ENCODE data around the gene VPS13C. TPM values are rescaled to one million over a fixed set of nuclear protein-coding genes. Genes with fewer than 3 reads are reported as not detected.

VPS13C gene
- total RNA-seq, 1 experiment from 2014 or later: 20.9 TPM

DNA sequence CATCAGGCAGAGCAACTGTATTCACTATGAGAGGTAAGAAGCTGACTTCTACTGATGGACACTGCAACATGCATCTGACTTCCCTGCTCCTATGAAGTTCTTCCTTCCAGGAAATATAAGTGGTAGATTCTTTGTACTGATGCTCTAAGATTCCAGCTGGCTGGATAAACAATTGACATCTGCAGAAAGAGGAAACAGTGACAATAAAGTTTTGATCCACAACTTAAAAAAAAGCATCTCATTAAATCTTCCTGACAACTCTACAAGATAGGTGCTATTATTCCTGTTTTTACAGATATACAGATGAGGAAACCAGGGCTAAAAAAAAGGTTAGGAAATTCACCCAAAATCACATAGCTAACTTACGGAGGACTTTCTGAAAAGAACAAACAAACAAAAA is 142.8 kb downstream of the VPS13C start:
- no peak for DNase-seq (ENCODE audit: low spot score)
- POLR2A ChIA-PET: no interaction called here

DNA sequence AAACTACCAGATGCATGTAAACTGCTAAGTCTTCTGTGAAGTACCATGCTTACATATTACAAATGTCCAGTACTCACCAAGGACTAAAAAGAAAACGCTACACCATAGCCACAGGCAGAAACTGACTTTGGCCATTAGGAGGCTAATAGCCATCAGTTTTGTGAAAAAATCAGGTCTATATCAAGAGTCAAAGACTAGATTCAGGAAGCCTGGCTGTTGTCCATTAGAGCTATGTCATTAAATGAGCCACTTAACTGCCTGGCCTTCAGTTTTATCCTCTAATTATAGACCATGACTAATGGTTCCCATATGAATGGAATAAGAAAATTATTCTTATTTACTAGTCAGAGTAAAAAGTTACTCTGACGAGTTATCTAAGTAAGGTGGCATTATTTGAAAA is 144.1 kb downstream of the VPS13C start:
- ChIA-PET CTCF (no interaction called here), POLR2A (no interaction called here)
- Mint-ChIP-seq H3K27me3 (ENCODE audit: low read depth) (no peaks in the 10 kb centered on the region), H3K36me3 (peaks cover 10% of the 10 kb centered on the region), H3K4me3 (no peak overlapping the region), H3K4me1 (no peaks in the 10 kb centered on the region), H3K9me3 (no peaks in the 10 kb centered on the region), H3K27ac (no peak overlapping the region)
- ATAC-seq (no peak), DNase-seq (ENCODE audit: low spot score) (no peak)
- TF ChIP-seq, protein P1, sequence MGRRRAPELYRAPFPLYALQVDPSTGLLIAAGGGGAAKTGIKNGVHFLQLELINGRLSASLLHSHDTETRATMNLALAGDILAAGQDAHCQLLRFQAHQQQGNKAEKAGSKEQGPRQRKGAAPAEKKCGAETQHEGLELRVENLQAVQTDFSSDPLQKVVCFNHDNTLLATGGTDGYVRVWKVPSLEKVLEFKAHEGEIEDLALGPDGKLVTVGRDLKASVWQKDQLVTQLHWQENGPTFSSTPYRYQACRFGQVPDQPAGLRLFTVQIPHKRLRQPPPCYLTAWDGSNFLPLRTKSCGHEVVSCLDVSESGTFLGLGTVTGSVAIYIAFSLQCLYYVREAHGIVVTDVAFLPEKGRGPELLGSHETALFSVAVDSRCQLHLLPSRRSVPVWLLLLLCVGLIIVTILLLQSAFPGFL (CRISPR knock-in tag; IDR thresholded peaks at IDR 0.05; ENCODE audit: borderline replicate concordance): no peak
- TF ChIP-seq NFE2L1 (CRISPR knock-in tag; IDR thresholded peaks at IDR 0.05): no peak
- no peak for TF ChIP-seq CREB1 (CRISPR knock-in tag; IDR thresholded peaks at IDR 0.05)
- no peak for TF ChIP-seq RELA (CRISPR knock-in tag; IDR thresholded peaks at IDR 0.05; ENCODE audit: borderline replicate concordance)
- TF ChIP-seq, protein P2, sequence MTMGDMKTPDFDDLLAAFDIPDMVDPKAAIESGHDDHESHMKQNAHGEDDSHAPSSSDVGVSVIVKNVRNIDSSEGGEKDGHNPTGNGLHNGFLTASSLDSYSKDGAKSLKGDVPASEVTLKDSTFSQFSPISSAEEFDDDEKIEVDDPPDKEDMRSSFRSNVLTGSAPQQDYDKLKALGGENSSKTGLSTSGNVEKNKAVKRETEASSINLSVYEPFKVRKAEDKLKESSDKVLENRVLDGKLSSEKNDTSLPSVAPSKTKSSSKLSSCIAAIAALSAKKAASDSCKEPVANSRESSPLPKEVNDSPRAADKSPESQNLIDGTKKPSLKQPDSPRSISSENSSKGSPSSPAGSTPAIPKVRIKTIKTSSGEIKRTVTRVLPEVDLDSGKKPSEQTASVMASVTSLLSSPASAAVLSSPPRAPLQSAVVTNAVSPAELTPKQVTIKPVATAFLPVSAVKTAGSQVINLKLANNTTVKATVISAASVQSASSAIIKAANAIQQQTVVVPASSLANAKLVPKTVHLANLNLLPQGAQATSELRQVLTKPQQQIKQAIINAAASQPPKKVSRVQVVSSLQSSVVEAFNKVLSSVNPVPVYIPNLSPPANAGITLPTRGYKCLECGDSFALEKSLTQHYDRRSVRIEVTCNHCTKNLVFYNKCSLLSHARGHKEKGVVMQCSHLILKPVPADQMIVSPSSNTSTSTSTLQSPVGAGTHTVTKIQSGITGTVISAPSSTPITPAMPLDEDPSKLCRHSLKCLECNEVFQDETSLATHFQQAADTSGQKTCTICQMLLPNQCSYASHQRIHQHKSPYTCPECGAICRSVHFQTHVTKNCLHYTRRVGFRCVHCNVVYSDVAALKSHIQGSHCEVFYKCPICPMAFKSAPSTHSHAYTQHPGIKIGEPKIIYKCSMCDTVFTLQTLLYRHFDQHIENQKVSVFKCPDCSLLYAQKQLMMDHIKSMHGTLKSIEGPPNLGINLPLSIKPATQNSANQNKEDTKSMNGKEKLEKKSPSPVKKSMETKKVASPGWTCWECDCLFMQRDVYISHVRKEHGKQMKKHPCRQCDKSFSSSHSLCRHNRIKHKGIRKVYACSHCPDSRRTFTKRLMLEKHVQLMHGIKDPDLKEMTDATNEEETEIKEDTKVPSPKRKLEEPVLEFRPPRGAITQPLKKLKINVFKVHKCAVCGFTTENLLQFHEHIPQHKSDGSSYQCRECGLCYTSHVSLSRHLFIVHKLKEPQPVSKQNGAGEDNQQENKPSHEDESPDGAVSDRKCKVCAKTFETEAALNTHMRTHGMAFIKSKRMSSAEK (CRISPR knock-in tag; IDR thresholded peaks at IDR 0.05; ENCODE audit: borderline replicate concordance): no peak
- TF ChIP-seq, protein P3, sequence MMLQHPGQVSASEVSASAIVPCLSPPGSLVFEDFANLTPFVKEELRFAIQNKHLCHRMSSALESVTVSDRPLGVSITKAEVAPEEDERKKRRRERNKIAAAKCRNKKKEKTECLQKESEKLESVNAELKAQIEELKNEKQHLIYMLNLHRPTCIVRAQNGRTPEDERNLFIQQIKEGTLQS (CRISPR knock-in tag; conservative IDR thresholded peaks at IDR 0.05): no peak
- TF ChIP-seq IRF2 (CRISPR knock-in tag; IDR thresholded peaks at IDR 0.05; ENCODE audit: borderline replicate concordance, low read depth): no peak

More for the DNA sequence above, 142.8 kb downstream of the VPS13C start:
- Mint-ChIP-seq H3K9me3 (no peaks in the 10 kb centered on the region), H3K4me3 (no peak overlapping the region), H3K27ac (no peak overlapping the region), H3K4me1 (no peaks in the 10 kb centered on the region), H3K27me3 (ENCODE audit: low read depth) (no peaks in the 10 kb centered on the region), H3K36me3 (peaks cover 10% of the 10 kb centered on the region)
- CTCF ChIA-PET: no interaction called here
- TF ChIP-seq RORB (CRISPR knock-in tag; IDR thresholded peaks at IDR 0.05) (no peak), IRF2 (CRISPR knock-in tag; IDR thresholded peaks at IDR 0.05; ENCODE audit: borderline replicate concordance, low read depth) (no peak), ZNF138 (CRISPR knock-in tag; conservative IDR thresholded peaks at IDR 0.05) (no peak), GRHL2 (CRISPR knock-in tag; IDR thresholded peaks at IDR 0.05; ENCODE audit: insufficient replicate concordance, severe bottlenecking) (no peak), ETV6 (CRISPR knock-in tag; IDR thresholded peaks at IDR 0.05) (no peak), TP53 (CRISPR knock-in tag; IDR thresholded peaks at IDR 0.05) (no peak), MYBL2 (CRISPR knock-in tag; IDR thresholded peaks at IDR 0.05) (no peak), ZNF396 (CRISPR knock-in tag; IDR thresholded peaks at IDR 0.05; ENCODE audit: borderline replicate concordance) (no peak), ZNF219 (CRISPR knock-in tag; IDR thresholded peaks at IDR 0.05; ENCODE audit: borderline replicate concordance) (no peak), ESRRA (CRISPR knock-in tag; IDR thresholded peaks at IDR 0.05; ENCODE audit: borderline replicate concordance) (no peak), TEAD4 (CRISPR knock-in tag; IDR thresholded peaks at IDR 0.05) (no peak), TEAD1 (CRISPR knock-in tag; IDR thresholded peaks at IDR 0.05) (no peak)
- TF ChIP-seq, protein P4, sequence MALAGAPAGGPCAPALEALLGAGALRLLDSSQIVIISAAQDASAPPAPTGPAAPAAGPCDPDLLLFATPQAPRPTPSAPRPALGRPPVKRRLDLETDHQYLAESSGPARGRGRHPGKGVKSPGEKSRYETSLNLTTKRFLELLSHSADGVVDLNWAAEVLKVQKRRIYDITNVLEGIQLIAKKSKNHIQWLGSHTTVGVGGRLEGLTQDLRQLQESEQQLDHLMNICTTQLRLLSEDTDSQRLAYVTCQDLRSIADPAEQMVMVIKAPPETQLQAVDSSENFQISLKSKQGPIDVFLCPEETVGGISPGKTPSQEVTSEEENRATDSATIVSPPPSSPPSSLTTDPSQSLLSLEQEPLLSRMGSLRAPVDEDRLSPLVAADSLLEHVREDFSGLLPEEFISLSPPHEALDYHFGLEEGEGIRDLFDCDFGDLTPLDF (CRISPR knock-in tag; IDR thresholded peaks at IDR 0.05): no peak
- TF ChIP-seq, protein P5, sequence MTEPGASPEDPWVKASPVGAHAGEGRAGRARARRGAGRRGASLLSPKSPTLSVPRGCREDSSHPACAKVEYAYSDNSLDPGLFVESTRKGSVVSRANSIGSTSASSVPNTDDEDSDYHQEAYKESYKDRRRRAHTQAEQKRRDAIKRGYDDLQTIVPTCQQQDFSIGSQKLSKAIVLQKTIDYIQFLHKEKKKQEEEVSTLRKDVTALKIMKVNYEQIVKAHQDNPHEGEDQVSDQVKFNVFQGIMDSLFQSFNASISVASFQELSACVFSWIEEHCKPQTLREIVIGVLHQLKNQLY (CRISPR knock-in tag; IDR thresholded peaks at IDR 0.05): no peak
- TF ChIP-seq, protein P6, sequence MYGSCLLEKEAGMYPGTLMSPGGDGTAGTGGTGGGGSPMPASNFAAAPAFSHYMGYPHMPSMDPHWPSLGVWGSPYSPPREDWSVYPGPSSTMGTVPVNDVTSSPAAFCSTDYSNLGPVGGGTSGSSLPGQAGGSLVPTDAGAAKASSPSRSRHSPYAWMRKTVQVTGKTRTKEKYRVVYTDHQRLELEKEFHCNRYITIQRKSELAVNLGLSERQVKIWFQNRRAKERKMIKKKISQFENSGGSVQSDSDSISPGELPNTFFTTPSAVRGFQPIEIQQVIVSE (CRISPR knock-in tag; IDR thresholded peaks at IDR 0.05; ENCODE audit: borderline replicate concordance): no peak
- TF ChIP-seq, protein P7, sequence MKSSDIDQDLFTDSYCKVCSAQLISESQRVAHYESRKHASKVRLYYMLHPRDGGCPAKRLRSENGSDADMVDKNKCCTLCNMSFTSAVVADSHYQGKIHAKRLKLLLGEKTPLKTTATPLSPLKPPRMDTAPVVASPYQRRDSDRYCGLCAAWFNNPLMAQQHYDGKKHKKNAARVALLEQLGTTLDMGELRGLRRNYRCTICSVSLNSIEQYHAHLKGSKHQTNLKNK (CRISPR knock-in tag; IDR thresholded peaks at IDR 0.05): no peak
- TF ChIP-seq, protein P8, sequence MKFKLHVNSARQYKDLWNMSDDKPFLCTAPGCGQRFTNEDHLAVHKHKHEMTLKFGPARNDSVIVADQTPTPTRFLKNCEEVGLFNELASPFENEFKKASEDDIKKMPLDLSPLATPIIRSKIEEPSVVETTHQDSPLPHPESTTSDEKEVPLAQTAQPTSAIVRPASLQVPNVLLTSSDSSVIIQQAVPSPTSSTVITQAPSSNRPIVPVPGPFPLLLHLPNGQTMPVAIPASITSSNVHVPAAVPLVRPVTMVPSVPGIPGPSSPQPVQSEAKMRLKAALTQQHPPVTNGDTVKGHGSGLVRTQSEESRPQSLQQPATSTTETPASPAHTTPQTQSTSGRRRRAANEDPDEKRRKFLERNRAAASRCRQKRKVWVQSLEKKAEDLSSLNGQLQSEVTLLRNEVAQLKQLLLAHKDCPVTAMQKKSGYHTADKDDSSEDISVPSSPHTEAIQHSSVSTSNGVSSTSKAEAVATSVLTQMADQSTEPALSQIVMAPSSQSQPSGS (CRISPR knock-in tag; IDR thresholded peaks at IDR 0.05; ENCODE audit: borderline replicate concordance, low read depth): no peak
- TF ChIP-seq, protein P9, sequence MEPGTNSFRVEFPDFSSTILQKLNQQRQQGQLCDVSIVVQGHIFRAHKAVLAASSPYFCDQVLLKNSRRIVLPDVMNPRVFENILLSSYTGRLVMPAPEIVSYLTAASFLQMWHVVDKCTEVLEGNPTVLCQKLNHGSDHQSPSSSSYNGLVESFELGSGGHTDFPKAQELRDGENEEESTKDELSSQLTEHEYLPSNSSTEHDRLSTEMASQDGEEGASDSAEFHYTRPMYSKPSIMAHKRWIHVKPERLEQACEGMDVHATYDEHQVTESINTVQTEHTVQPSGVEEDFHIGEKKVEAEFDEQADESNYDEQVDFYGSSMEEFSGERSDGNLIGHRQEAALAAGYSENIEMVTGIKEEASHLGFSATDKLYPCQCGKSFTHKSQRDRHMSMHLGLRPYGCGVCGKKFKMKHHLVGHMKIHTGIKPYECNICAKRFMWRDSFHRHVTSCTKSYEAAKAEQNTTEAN (CRISPR knock-in tag; IDR thresholded peaks at IDR 0.05): no peak
- TF ChIP-seq, protein P10, sequence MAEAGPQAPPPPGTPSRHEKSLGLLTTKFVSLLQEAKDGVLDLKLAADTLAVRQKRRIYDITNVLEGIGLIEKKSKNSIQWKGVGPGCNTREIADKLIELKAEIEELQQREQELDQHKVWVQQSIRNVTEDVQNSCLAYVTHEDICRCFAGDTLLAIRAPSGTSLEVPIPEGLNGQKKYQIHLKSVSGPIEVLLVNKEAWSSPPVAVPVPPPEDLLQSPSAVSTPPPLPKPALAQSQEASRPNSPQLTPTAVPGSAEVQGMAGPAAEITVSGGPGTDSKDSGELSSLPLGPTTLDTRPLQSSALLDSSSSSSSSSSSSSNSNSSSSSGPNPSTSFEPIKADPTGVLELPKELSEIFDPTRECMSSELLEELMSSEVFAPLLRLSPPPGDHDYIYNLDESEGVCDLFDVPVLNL (CRISPR knock-in tag; IDR thresholded peaks at IDR 0.05; ENCODE audit: borderline replicate concordance, low read depth): no peak
- ATAC-seq: no peak

Data from WTC11 (cell line).